Mesendoderm (in vitro differentiated cells): ENCODE results near the gene OCLN.
"Not testable (repeated sequence)": the region's sequence is repeated elsewhere in the genome, so short reads cannot be mapped to it uniquely, and the experiment has no call there.

Source experiments
- DNase-seq: peaks from one replicate; pipeline ENCODE4 v3.0.0; 2013
- H2AK5ac ChIP-seq: 2 replicates; pipeline ENCODE4 v1.6.1; 2013; ENCODE audit warnings: low read length, inconsistent platforms
- H2BK120ac ChIP-seq: 2 replicates; pipeline ENCODE4 v1.6.1; 2013; ENCODE audit warnings: low read depth, mild to moderate bottlenecking, low read length, moderate library complexity, mixed read lengths
- H2BK15ac ChIP-seq: replicated peaks from 2 replicates; pipeline ENCODE4 v1.6.1; 2013; ENCODE audit warnings: low read depth, mild to moderate bottlenecking, moderate library complexity
- H2BK5ac ChIP-seq: 2 replicates; pipeline ENCODE4 v1.6.1; 2013; ENCODE audit warnings: low read length, inconsistent platforms
- H3K18ac ChIP-seq: 2 replicates; pipeline ENCODE4 v1.6.1; 2013; ENCODE audit warnings: mild to moderate bottlenecking, low read length, mixed read lengths
- H3K23ac ChIP-seq: one replicate; pipeline ENCODE4 v1.6.1; 2013; ENCODE audit warnings: low read length
- H3K27ac ChIP-seq: 2 replicates; pipeline ENCODE4 v1.5.1; 2013; ENCODE audit warnings: low read depth, mild to moderate bottlenecking, inconsistent platforms, low read length, moderate library complexity
- H3K27me3 ChIP-seq: 2 replicates; pipeline ENCODE4 v1.6.1; 2013; ENCODE audit warnings: low read length, control low read depth, mild to moderate bottlenecking, inconsistent platforms; ENCODE audit not compliant: insufficient read depth, poor library complexity
- H3K36me3 ChIP-seq: 2 replicates; pipeline ENCODE4 v1.6.1; 2013; ENCODE audit warnings: low read length, inconsistent platforms; ENCODE audit not compliant: control insufficient read depth, insufficient read depth
- H3K4ac ChIP-seq: one replicate; pipeline ENCODE4 v1.6.1; 2013; ENCODE audit warnings: low read depth, mild to moderate bottlenecking, low read length, moderate library complexity
- H3K4me1 ChIP-seq: 2 replicates; pipeline ENCODE4 v1.6.1; 2013; ENCODE audit warnings: low read depth, low read length, inconsistent platforms; ENCODE audit not compliant: control insufficient read depth
- H3K4me2 ChIP-seq: 2 replicates; pipeline ENCODE4 v1.6.1; 2013; ENCODE audit warnings: low read length
- H3K4me3 ChIP-seq: 2 replicates; pipeline ENCODE4 v1.5.1; 2013; ENCODE audit warnings: mild to moderate bottlenecking, low read length
- H3K56ac ChIP-seq: one replicate; pipeline ENCODE4 v1.6.1; 2013; ENCODE audit warnings: low read length
- H3K79me1 ChIP-seq: 2 replicates; pipeline ENCODE4 v1.6.1; 2013; ENCODE audit warnings: low read length, inconsistent platforms
- H3K79me2 ChIP-seq: 2 replicates; pipeline ENCODE4 v1.6.1; 2013; ENCODE audit warnings: mild to moderate bottlenecking, low read length; ENCODE audit not compliant: control insufficient read depth, insufficient read depth
- H3K9ac ChIP-seq: 2 replicates; pipeline ENCODE4 v1.6.1; 2013; ENCODE audit warnings: low read length, inconsistent platforms
- H4K5ac ChIP-seq: one replicate; pipeline ENCODE4 v1.6.1; 2013; ENCODE audit warnings: low read length
- H4K8ac ChIP-seq: one replicate; pipeline ENCODE4 v1.6.1; 2013; ENCODE audit warnings: low read depth, mild to moderate bottlenecking, control low read depth, low read length, moderate library complexity
- WGBS: extraction: QIAGEN DNeasy Blood & Tissue Kit; methylation state at CpG from one replicate; pipeline ENCODE4 v1.1.7; 2013; ENCODE audit warnings: low lambda C conversion rate, missing lambda C conversion rate; ENCODE audit not compliant: insufficient coverage; ENCODE audit errors: extremely low coverage; 5-methylcytosine and 5-hydroxymethylcytosine counted together

The OCLN gene

GRCh38 chr5:69451941-69452647 lies 40.5 kb upstream of the OCLN start:
- H3K18ac ChIP-seq: no peak overlapping the region
- H3K36me3 ChIP-seq: no peaks in the 10 kb centered on the region
- H3K79me2 ChIP-seq: no peaks in the 10 kb centered on the region
- no peak overlapping the region for H3K27ac ChIP-seq
- no peak for DNase-seq
- no peak overlapping the region for H2BK120ac ChIP-seq
- no peak overlapping the region for H3K9ac ChIP-seq
- H3K4me1 ChIP-seq: no peaks in the 10 kb centered on the region
- no peak overlapping the region for H2AK5ac ChIP-seq
- no peak overlapping the region for H2BK5ac ChIP-seq
- no peak overlapping the region for H3K56ac ChIP-seq
- H3K23ac ChIP-seq: no peak overlapping the region
- no peaks in the 10 kb centered on the region for H3K79me1 ChIP-seq
- H3K4me3 ChIP-seq: no peak overlapping the region
- H4K5ac ChIP-seq: no peak overlapping the region
- no peak overlapping the region for H3K4ac ChIP-seq
- H4K8ac ChIP-seq: no peak overlapping the region
- H2BK15ac ChIP-seq: no peak overlapping the region
- no CpG with 5 or more reads among the region's 4 CpGs for WGBS
- H3K4me2 ChIP-seq: no peak overlapping the region
- H3K27me3 ChIP-seq: no peaks in the 10 kb centered on the region

GRCh38 chr5:69453487-69453886 lies 39.1 kb upstream of the OCLN start:
- H3K27ac ChIP-seq, H3K18ac ChIP-seq, H3K36me3 ChIP-seq, H3K23ac ChIP-seq, H2BK120ac ChIP-seq, H2BK15ac ChIP-seq, H4K5ac ChIP-seq, H3K4ac ChIP-seq, H3K4me1 ChIP-seq, H3K79me2 ChIP-seq, DNase-seq, H4K8ac ChIP-seq, H3K79me1 ChIP-seq, H3K56ac ChIP-seq, H3K4me3 ChIP-seq, H3K9ac ChIP-seq, H3K27me3 ChIP-seq, H2AK5ac ChIP-seq, H2BK5ac ChIP-seq, H3K4me2 ChIP-seq: not testable (repeated sequence)
- WGBS: no CpG with 5 or more reads among the region's 3 CpGs

GRCh38 chr5:69454460-69455249 lies 37.9 kb upstream of the OCLN start:
- no peak overlapping the region for H2BK15ac ChIP-seq
- H3K4me3 ChIP-seq: no peak overlapping the region
- no peak overlapping the region for H3K23ac ChIP-seq
- H4K5ac ChIP-seq: no peak overlapping the region
- no peak overlapping the region for H2BK120ac ChIP-seq
- no peak overlapping the region for H3K9ac ChIP-seq
- no peaks in the 10 kb centered on the region for H3K4me1 ChIP-seq
- H3K36me3 ChIP-seq: no peaks in the 10 kb centered on the region
- no peaks in the 10 kb centered on the region for H3K27me3 ChIP-seq
- H3K79me1 ChIP-seq: no peaks in the 10 kb centered on the region
- H4K8ac ChIP-seq: no peak overlapping the region
- H3K4me2 ChIP-seq: no peak overlapping the region
- DNase-seq: no peak
- H3K56ac ChIP-seq: no peak overlapping the region
- no peak overlapping the region for H2BK5ac ChIP-seq
- no peak overlapping the region for H3K18ac ChIP-seq
- H2AK5ac ChIP-seq: no peak overlapping the region
- no CpG with 5 or more reads among the region's 8 CpGs for WGBS
- no peak overlapping the region for H3K4ac ChIP-seq
- no peak overlapping the region for H3K27ac ChIP-seq
- no peaks in the 10 kb centered on the region for H3K79me2 ChIP-seq

GRCh38 chr5:69455428-69455988 lies 37.1 kb upstream of the OCLN start:
- not testable (repeated sequence) for H3K79me2 ChIP-seq, H4K8ac ChIP-seq, H3K79me1 ChIP-seq, H2BK120ac ChIP-seq, H3K23ac ChIP-seq, DNase-seq, H3K4me1 ChIP-seq, H3K4ac ChIP-seq, H3K4me3 ChIP-seq, H3K4me2 ChIP-seq, H3K18ac ChIP-seq, H3K36me3 ChIP-seq, H3K56ac ChIP-seq, H3K27me3 ChIP-seq, H2BK15ac ChIP-seq, H3K9ac ChIP-seq, H2AK5ac ChIP-seq, H4K5ac ChIP-seq, H3K27ac ChIP-seq, H2BK5ac ChIP-seq
- no CpG with 5 or more reads among the region's 7 CpGs for WGBS

- Histone ChIP-seq H2BK120ac (no peak overlapping the region), H3K36me3 (no peaks in the 10 kb centered on the region), H3K18ac (no peak overlapping the region), H3K27me3 (no peaks in the 10 kb centered on the region), H3K23ac (no peak overlapping the region), H3K79me1 (no peaks in the 10 kb centered on the region), H2BK5ac (no peak overlapping the region), H4K8ac (no peak overlapping the region), H3K79me2 (no peaks in the 10 kb centered on the region), H3K4me1 (no peaks in the 10 kb centered on the region), H3K56ac (no peak overlapping the region), H4K5ac (no peak overlapping the region), H3K4me3 (no peak overlapping the region), H2AK5ac (no peak overlapping the region), H2BK15ac (no peak overlapping the region), H3K4ac (no peak overlapping the region), H3K27ac (no peak overlapping the region), H3K9ac (no peak overlapping the region), H3K4me2 (no peak overlapping the region)
- WGBS: no CpG with 5 or more reads among the region's 1 CpG
- no peak for DNase-seq
These were observed 30.4 kb upstream of the OCLN start for GRCh38 chr5:69462170-69462569.
